H9 (cell line): ENCODE results near the gene C1orf198. TPM values are rescaled to one million over a fixed set of nuclear protein-coding genes. Genes with fewer than 3 reads are reported as not detected.

Source experiments
- DNase-seq: peaks from one replicate; pipeline ENCODE4 v3.0.0-alpha.2; 2017
- H2AFZ ChIP-seq: one replicate; pipeline ENCODE4 v1.6.1; 2013; ENCODE audit warnings: mild to moderate bottlenecking, low read length, control low read depth, moderate library complexity
- H2AK5ac ChIP-seq: 2 replicates; pipeline ENCODE4 v1.6.1; 2013; ENCODE audit warnings: low read length, control low read depth, mixed read lengths; ENCODE audit not compliant: insufficient read length
- H2BK120ac ChIP-seq: one replicate; pipeline ENCODE4 v1.6.1; 2013; ENCODE audit warnings: low read depth, mild to moderate bottlenecking, low read length, control low read depth, inconsistent platforms; ENCODE audit not compliant: poor library complexity, severe bottlenecking
- H2BK12ac ChIP-seq: 2 replicates; pipeline ENCODE4 v1.6.1; 2013; ENCODE audit warnings: low read length, control low read depth, mixed read lengths, low read depth; ENCODE audit not compliant: insufficient read length
- H2BK15ac ChIP-seq: 2 replicates; pipeline ENCODE4 v1.6.1; 2013; ENCODE audit warnings: low read depth, low read length, control low read depth
- H2BK20ac ChIP-seq: one replicate; pipeline ENCODE4 v1.6.1; 2013; ENCODE audit warnings: low read depth, mild to moderate bottlenecking, low read length, control low read depth, inconsistent platforms; ENCODE audit not compliant: poor library complexity, severe bottlenecking
- H2BK5ac ChIP-seq: 2 replicates; pipeline ENCODE4 v1.6.1; 2013; ENCODE audit warnings: low read length, control low read depth, mixed read lengths; ENCODE audit not compliant: insufficient read length
- H3K14ac ChIP-seq: 2 replicates; pipeline ENCODE4 v1.6.1; 2013; ENCODE audit warnings: low read length, control low read depth; ENCODE audit not compliant: insufficient read depth
- H3K18ac ChIP-seq: 2 replicates; pipeline ENCODE4 v1.6.1; 2013; ENCODE audit warnings: low read depth, mild to moderate bottlenecking, mixed read lengths, low read length, control low read depth; ENCODE audit not compliant: insufficient read length
- H3K23ac ChIP-seq: 2 replicates; pipeline ENCODE4 v1.6.1; 2013; ENCODE audit warnings: low read length, control low read depth, mixed read lengths, low read depth; ENCODE audit not compliant: insufficient read length
- H3K23me2 ChIP-seq: 2 replicates; pipeline ENCODE4 v1.6.1; 2013; ENCODE audit warnings: low read depth, mild to moderate bottlenecking, mixed read lengths, low read length, control low read depth; ENCODE audit not compliant: insufficient read length, poor library complexity, severe bottlenecking
- H3K27ac ChIP-seq: 2 replicates; pipeline ENCODE4 v1.5.1; 2013; ENCODE audit warnings: low read length, control low read depth, mixed read lengths, low read depth; ENCODE audit not compliant: insufficient read length
- H3K27me3 ChIP-seq: 2 replicates; pipeline ENCODE4 v1.6.1; 2013; ENCODE audit warnings: low read length, control low read depth, inconsistent platforms; ENCODE audit not compliant: insufficient read depth
- H3K4ac ChIP-seq: 2 replicates; pipeline ENCODE4 v1.6.1; 2013; ENCODE audit warnings: low read depth, mild to moderate bottlenecking, control low read depth, inconsistent platforms, low read length, moderate library complexity
- H3K4me1 ChIP-seq: 2 replicates; pipeline ENCODE4 v1.6.1; 2013; ENCODE audit warnings: low read length, control low read depth, inconsistent platforms; ENCODE audit not compliant: insufficient read depth
- H3K4me2 ChIP-seq: 2 replicates; pipeline ENCODE4 v1.6.1; 2013; ENCODE audit warnings: low read length, control low read depth, mixed read lengths; ENCODE audit not compliant: insufficient read length, insufficient read depth
- H3K56ac ChIP-seq: 2 replicates; pipeline ENCODE4 v1.6.1; 2013; ENCODE audit warnings: low read depth, mild to moderate bottlenecking, mixed read lengths, low read length, control low read depth; ENCODE audit not compliant: insufficient read length
- H3K79me1 ChIP-seq: 2 replicates; pipeline ENCODE4 v1.6.1; 2013; ENCODE audit warnings: low read depth, mild to moderate bottlenecking, moderate library complexity, low read length, control low read depth, inconsistent platforms; ENCODE audit not compliant: insufficient read depth, poor library complexity, severe bottlenecking
- H3K79me2 ChIP-seq: 2 replicates; pipeline ENCODE4 v1.6.1; 2013; ENCODE audit warnings: low read length, control low read depth, inconsistent platforms; ENCODE audit not compliant: insufficient read depth
- H3K9ac ChIP-seq: 2 replicates; pipeline ENCODE4 v1.6.1; 2013; ENCODE audit warnings: low read length, control low read depth, mixed read lengths; ENCODE audit not compliant: insufficient read length; ENCODE audit errors: extremely low read depth
- H3K9me3 ChIP-seq: one replicate; pipeline ENCODE4 v1.6.1; 2013; ENCODE audit warnings: low read depth, low read length, inconsistent platforms; ENCODE audit not compliant: control insufficient read depth
- H3T11ph ChIP-seq: one replicate; pipeline ENCODE4 v1.6.1; 2013; ENCODE audit warnings: mild to moderate bottlenecking, low read length, control low read depth, inconsistent platforms
- H4K20me1 ChIP-seq: one replicate; pipeline ENCODE4 v1.6.1; 2013; ENCODE audit not compliant: control insufficient read depth, insufficient read length, insufficient read depth
- H4K5ac ChIP-seq: 2 replicates; pipeline ENCODE4 v1.6.1; 2013; ENCODE audit warnings: low read depth, mild to moderate bottlenecking, mixed read lengths, low read length, control low read depth; ENCODE audit not compliant: insufficient read length
- H4K8ac ChIP-seq: replicated peaks from 2 replicates; pipeline ENCODE4 v1.6.1; 2013; ENCODE audit warnings: low read length, control low read depth, mixed read lengths, low read depth; ENCODE audit not compliant: insufficient read length
- H4K91ac ChIP-seq: 2 replicates; pipeline ENCODE4 v1.6.1; 2013; ENCODE audit warnings: low read depth, mild to moderate bottlenecking, moderate library complexity, mixed read lengths, low read length, control low read depth; ENCODE audit not compliant: insufficient read length
- H3K27ac Mint-ChIP-seq, 3 experiments: 2 replicates in 2 of 3; 3 replicates in 1 of 3; pipeline ENCODE4 v1.8.0; 2020 to 2021; ENCODE audit warnings: mixed read lengths in 3 of 3, mild to moderate bottlenecking in 1 of 3, moderate library complexity in 1 of 3
- H3K27me3 Mint-ChIP-seq: 2 replicates; pipeline ENCODE4 v1.8.0; 2021; ENCODE audit warnings: low read depth, mild to moderate bottlenecking, moderate library complexity, mixed read lengths
- H3K36me3 Mint-ChIP-seq, 3 experiments: 2 replicates in 2 of 3; 3 replicates in 1 of 3; pipeline ENCODE4 v1.8.0; 2020 to 2021; ENCODE audit warnings: low read depth in 3 of 3, mixed read lengths in 3 of 3; ENCODE audit not compliant: insufficient read depth in 1 of 3
- H3K4me1 Mint-ChIP-seq, 2 experiments: 2 replicates each; pipeline ENCODE4 v1.8.0; 2020; ENCODE audit warnings: mixed read lengths in 2 of 2
- H3K4me3 Mint-ChIP-seq, 2 experiments: 2 replicates in 1 of 2; 3 replicates in 1 of 2; pipeline ENCODE4 v1.8.0; 2020 to 2021; ENCODE audit warnings: mild to moderate bottlenecking in 2 of 2, mixed read lengths in 2 of 2, moderate library complexity in 1 of 2
- H3K9me3 Mint-ChIP-seq, 2 experiments: 2 replicates in 1 of 2; 3 replicates in 1 of 2; pipeline ENCODE4 v1.8.0; 2020; ENCODE audit warnings: mild to moderate bottlenecking in 2 of 2, mixed read lengths in 2 of 2, moderate library complexity in 1 of 2
- CTCF ChIP-seq: fragments of 200-600 bp; sonication (generic); conservative IDR thresholded peaks from 3 replicates; pipeline ENCODE4 v1.8.0; 2021; ENCODE audit warnings: antibody characterized with exemption, mild to moderate bottlenecking
- WGBS: extraction: QIAGEN DNeasy Blood & Tissue Kit; methylation state at CpG from one replicate; pipeline ENCODE4 v1.1.7; 2013; ENCODE audit warnings: missing lambda C conversion rate, low lambda C conversion rate, mixed read lengths; ENCODE audit not compliant: insufficient read length; ENCODE audit errors: extremely low coverage; 5-methylcytosine and 5-hydroxymethylcytosine counted together
- total RNA-seq: library from RNA; stranded (reverse); gene quantifications from 2 replicates; pipeline ENCODE4 v1.2.1, GENCODE V29; 2021

The C1orf198 gene
- total RNA-seq, 1 experiment from 2014 or later, result 28.9 TPM

- TF ChIP-seq CTCF, result no peak
- peaks cover 52% of the 10 kb centered on the region for H3K27me3 Mint-ChIP-seq
- no peak overlapping the region for H3K4ac ChIP-seq
- H3K4me3 Mint-ChIP-seq, result no peak overlapping the region
- H3T11ph ChIP-seq, result no peak overlapping the region
- H3K9me3 ChIP-seq, result no peaks in the 10 kb centered on the region
- no peak overlapping the region for H2BK20ac ChIP-seq
- H3K4me1 ChIP-seq, result no peaks in the 10 kb centered on the region
- no peak overlapping the region for H2BK12ac ChIP-seq
- H3K79me2 ChIP-seq, result no peaks in the 10 kb centered on the region
- H3K36me3 Mint-ChIP-seq, result no peaks in the 10 kb centered on the region
- H2AFZ ChIP-seq, result no peak overlapping the region
- no peak overlapping the region for H2AK5ac ChIP-seq
- H3K23me2 ChIP-seq, result no peaks in the 10 kb centered on the region
- H2BK15ac ChIP-seq, result no peak overlapping the region
- no peak overlapping the region for H4K8ac ChIP-seq
- H2BK120ac ChIP-seq, result no peak overlapping the region
- no peak overlapping the region for H3K4me2 ChIP-seq
- H4K5ac ChIP-seq, result no peak overlapping the region
- no peaks in the 10 kb centered on the region for H3K9me3 Mint-ChIP-seq
- peaks cover 3 to 16% of the 10 kb centered on the region in 2 experiments; a peak in 2 of 4 replicates for H3K4me1 Mint-ChIP-seq
- no peak overlapping the region for H2BK5ac ChIP-seq
- H3K9ac ChIP-seq, result no peak overlapping the region
- no peaks in the 10 kb centered on the region for H3K27me3 ChIP-seq
- no peak overlapping the region for H3K14ac ChIP-seq
- H3K23ac ChIP-seq, result no peak overlapping the region
- WGBS, result no CpG with 5 or more reads among the region's 6 CpGs
- no peak overlapping the region for H3K27ac ChIP-seq
- H3K79me1 ChIP-seq, result no peaks in the 10 kb centered on the region
- DNase-seq, result no peak
- H3K18ac ChIP-seq, result no peak overlapping the region
- H4K91ac ChIP-seq, result no peak overlapping the region
- no peaks in the 10 kb centered on the region for H4K20me1 ChIP-seq
- H3K27ac Mint-ChIP-seq, result no peak overlapping the region
- no peak overlapping the region for H3K56ac ChIP-seq
Observed at GRCh38 chr1:230892018-230892491, 23.7 kb upstream of the C1orf198 start.
